Esophagus (tissue), 2 donors: Measurements from ENCODE around the gene MRAS. TPM values are rescaled to one million over a fixed set of nuclear protein-coding genes. Genes with fewer than 3 reads are reported as not detected.

Experiments
- H3K27ac ChIP-seq, 2 donors: one replicate each; pipeline ENCODE4 v1.5.1; 2013; ENCODE audit warnings: low read depth in 2 of 2, mild to moderate bottlenecking in 2 of 2, inconsistent platforms in 1 of 2, low read length in 1 of 2, moderate library complexity in 1 of 2
- H3K27me3 ChIP-seq, 2 donors: one replicate each; pipeline ENCODE4 v1.6.1; 2013; ENCODE audit warnings: low read length in 2 of 2, control low read depth in 1 of 2, mild to moderate bottlenecking in 1 of 2; ENCODE audit not compliant: insufficient read depth in 2 of 2, control insufficient read depth in 1 of 2
- H3K36me3 ChIP-seq, 2 donors: one replicate each; pipeline ENCODE4 v1.6.1; 2013; ENCODE audit warnings: low read length in 1 of 2; ENCODE audit not compliant: control insufficient read depth in 2 of 2, insufficient read depth in 2 of 2
- H3K4me1 ChIP-seq, 2 donors: one replicate each; pipeline ENCODE4 v1.6.1; 2013; ENCODE audit warnings: low read length in 1 of 2; ENCODE audit not compliant: control insufficient read depth in 2 of 2, insufficient read depth in 2 of 2
- H3K4me3 ChIP-seq, 2 donors: one replicate each; pipeline ENCODE4 v1.5.1; 2013; ENCODE audit warnings: low read length in 2 of 2, mild to moderate bottlenecking in 2 of 2, low read depth in 1 of 2, moderate library complexity in 1 of 2
- H3K9me3 ChIP-seq, 2 donors: one replicate each; pipeline ENCODE4 v1.6.1; 2013; ENCODE audit warnings: mild to moderate bottlenecking in 2 of 2, low read depth in 1 of 2, low read length in 1 of 2, moderate library complexity in 1 of 2; ENCODE audit not compliant: control insufficient read depth in 2 of 2, insufficient read depth in 1 of 2
- WGBS, 2 donors: extraction: QIAGEN DNeasy Blood & Tissue Kit; methylation state at CpG; one replicate each; pipeline ENCODE4 v1.1.7; 2013; 5-methylcytosine and 5-hydroxymethylcytosine counted together
- polyA plus RNA-seq, 2 donors: library from polyadenylated mRNA; stranded (reverse); fragments of 200-250 nt; gene quantifications; one replicate each; pipeline ENCODE4 v1.2.3, GENCODE V29; 2013
- donor health status: healthy with polysubstance abuse.
- donor health status: Bipolar disorder and iron deficiency.

The MRAS gene
- polyA plus RNA-seq, 2 donors = 1.2 to 2.4 TPM

DNA sequence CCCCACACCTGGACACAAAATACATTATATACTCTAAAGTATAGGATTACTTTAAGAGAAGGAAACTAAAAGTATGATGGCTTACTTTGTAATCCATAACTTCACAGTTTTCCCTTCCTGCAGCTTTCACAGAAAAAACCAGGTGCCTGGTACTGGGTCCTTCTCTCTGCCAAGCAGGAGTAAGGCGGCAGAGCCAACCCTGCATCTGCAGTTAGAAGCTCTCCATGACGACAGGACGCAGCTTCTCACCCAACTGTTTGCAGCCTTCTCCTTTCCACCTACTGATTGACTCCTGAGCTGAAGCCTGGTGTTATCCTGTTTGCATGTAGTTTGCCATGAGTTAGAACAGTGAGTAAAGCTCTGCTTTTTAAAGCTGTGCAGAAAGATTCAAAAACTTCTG, 6.7 kb downstream of the MRAS start:
- H3K4me3 ChIP-seq = no peak overlapping the region
- no peaks in the 10 kb centered on the region for H3K9me3 ChIP-seq
- H3K27me3 ChIP-seq = no peaks in the 10 kb centered on the region
- peaks cover 0 to 6% of the 10 kb centered on the region in 2 donors for H3K4me1 ChIP-seq
- no peak overlapping the region for H3K27ac ChIP-seq
- no peaks in the 10 kb centered on the region for H3K36me3 ChIP-seq
- 89 to 91% methylated on average over 3 of the region's 3 CpGs for WGBS, 2 donors

DNA sequence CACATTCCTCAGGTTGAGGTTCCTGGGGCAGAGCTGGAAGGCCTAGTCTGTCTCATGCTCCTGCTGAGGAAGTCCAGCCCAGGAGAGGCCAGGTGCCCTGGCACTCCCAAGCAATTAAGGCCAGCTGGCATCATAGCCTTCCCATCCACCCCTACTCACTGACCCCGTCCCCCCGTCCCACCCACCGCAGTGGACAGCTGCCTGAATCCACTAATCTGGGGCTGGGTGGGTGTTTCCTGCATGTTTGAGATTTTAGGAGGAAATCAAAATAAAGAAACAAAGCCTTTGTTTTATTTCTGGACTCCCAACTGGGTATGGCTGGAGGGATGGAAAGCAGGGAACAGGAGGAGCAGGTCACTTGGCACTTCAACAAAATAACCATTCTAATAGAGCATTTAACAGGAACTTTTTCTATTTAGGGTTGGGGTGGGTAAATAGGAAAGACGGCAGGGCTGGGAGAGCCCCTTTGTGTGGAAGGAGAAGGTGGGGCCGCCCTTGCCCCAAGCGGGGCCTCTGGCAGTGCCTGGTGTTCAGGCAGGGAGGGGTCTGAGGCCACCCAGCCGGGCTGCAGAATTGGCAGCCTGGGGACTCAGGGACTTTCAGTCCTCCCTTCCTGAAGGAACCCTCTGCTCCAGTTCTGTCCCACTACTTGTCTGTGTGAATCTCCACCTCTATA, 8.5 kb downstream of the MRAS start:
- H3K4me3 ChIP-seq = no peak overlapping the region
- 74 to 78% methylated on average over 7 of the region's 7 CpGs for WGBS, 2 donors
- no peaks in the 10 kb centered on the region for H3K27me3 ChIP-seq
- peaks cover 0 to 3% of the 10 kb centered on the region in 2 donors for H3K4me1 ChIP-seq
- H3K36me3 ChIP-seq = no peaks in the 10 kb centered on the region
- H3K9me3 ChIP-seq = no peaks in the 10 kb centered on the region
- H3K27ac ChIP-seq = no peak overlapping the region

DNA sequence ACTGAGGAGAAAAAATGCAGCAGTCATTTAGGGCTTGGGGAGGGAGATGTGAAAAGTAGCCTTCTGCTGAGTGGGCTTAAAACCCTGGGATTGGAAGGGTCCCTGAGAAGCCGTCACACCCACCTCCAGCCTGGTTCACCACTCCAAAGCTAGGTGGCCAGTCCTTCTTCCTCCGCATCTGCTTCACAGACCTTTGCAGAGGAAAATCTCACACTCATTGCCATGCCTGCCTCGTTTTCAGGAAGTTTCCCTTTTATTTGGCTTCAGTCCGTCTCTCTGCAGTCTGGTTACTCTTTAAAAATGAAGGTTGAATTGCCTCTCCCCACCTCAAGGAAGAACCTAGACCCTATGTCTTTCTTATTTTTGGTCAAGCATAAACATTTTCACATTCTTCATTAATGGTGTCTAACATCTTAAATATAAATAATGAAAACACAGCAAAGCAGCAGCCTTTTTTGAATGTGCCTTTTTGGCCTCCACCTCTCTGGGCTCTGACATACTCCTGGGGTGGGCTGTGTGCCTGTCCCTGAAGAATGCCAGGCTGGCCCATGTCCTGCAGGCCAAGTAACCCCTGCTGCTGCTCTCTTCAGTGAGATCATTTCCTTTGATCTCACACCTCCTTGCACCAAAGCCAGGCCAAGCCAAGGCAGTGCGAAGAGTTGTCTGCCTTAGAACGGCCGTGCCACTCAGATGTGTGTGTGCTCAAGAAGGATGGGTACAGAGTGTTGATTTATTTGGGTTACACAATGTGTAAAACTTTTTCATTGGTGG, 11.0 kb downstream of the MRAS start:
- peaks cover 2 to 3% of the 10 kb centered on the region in 2 donors for H3K4me1 ChIP-seq

DNA sequence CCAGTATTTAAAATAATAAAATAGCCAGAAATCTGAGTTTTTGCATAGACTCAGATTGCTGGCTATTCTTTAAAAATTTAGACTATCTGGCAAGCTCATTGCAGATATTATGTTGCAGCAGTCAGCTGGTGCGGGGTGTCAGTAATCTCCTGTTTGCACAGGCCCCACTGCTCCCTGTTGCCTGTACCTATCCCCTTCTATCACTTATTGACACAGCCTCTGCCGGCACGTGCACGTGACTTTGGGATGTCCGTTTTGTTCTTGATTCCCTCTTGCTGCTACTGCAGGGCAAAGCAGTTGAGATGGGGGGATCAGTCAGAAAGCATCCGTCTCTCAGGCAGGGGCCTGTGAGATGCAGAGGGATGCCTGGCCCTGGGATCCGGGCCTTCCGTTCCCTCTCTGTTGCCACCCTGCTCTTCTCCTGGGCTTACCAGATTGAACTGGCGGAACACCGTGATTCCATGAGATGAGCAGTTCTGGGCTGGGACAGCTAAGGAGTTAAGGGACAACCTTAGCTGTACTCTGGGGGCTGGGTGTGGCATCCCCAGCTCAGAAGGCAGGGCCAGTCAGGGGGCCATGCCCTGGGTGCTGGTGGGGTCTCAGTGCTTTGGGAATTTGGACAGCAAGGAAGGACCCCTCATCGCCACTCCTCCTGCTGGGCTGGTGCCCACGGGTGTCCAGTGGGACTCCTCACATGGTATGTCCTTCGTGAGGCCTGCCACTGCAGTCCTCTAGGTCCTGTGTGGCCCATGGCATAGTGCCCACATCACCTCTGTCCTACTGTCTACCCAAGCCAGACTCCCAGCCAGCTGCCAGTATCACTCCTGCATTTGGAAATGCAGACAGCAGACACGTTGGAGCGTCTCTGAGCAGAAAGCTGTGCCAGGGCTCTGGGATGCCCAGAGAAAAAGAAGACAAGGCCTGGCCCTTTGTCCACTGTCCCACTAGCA, 11.8 kb downstream of the MRAS start:
- WGBS, 2 donors = 88 to 91% methylated on average over 14 to 15 of the region's 15 CpGs
- Histone ChIP-seq H3K4me3 (no peak overlapping the region), H3K9me3 (no peaks in the 10 kb centered on the region), H3K36me3 (no peaks in the 10 kb centered on the region), H3K27me3 (no peaks in the 10 kb centered on the region), H3K4me1 (peaks cover 2 to 3% of the 10 kb centered on the region in 2 donors), H3K27ac (no peak overlapping the region)

More for the DNA sequence above, 11.0 kb downstream of the MRAS start:
- H3K36me3 ChIP-seq = no peaks in the 10 kb centered on the region
- H3K9me3 ChIP-seq = no peaks in the 10 kb centered on the region
- 75 to 76% methylated on average over 7 of the region's 7 CpGs for WGBS, 2 donors
- no peak overlapping the region for H3K4me3 ChIP-seq
- no peaks in the 10 kb centered on the region for H3K27me3 ChIP-seq
- H3K27ac ChIP-seq = no peak overlapping the region

DNA sequence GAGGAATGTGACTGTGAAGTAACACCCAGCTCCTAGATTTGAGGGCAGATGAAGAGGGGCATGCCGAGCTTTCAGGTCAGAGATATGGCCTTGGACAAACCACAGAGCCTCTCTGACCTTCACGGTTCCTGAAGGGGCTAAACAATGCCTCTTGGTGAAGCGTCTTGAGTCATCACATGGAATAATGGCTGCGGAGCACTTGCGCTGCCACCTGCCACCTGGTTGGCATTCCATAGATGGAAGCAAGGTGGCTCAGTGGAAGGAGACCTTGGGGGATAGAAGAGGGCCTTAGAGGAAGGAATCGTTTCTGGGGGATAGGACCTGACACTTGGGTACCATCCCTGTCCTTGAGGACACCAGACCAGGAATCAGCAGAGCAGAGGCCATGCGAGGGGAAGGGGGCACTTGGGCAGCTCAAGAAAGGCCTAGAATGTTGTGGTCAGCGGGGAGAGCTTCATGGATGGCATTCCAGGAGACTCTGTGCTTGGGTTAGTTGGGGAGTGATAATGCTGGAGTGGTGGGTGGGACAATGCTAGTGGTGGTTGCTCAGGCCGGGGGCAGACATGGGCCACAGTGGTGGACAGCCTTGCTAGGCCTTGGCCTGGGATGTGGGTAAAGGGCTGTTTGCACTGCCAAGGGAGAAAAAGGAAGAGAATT, 12.6 kb downstream of the MRAS start:
- Histone ChIP-seq H3K9me3 (no peaks in the 10 kb centered on the region), H3K4me3 (no peak overlapping the region)
- 91 to 92% methylated on average over 9 of the region's 9 CpGs for WGBS, 2 donors

DNA sequence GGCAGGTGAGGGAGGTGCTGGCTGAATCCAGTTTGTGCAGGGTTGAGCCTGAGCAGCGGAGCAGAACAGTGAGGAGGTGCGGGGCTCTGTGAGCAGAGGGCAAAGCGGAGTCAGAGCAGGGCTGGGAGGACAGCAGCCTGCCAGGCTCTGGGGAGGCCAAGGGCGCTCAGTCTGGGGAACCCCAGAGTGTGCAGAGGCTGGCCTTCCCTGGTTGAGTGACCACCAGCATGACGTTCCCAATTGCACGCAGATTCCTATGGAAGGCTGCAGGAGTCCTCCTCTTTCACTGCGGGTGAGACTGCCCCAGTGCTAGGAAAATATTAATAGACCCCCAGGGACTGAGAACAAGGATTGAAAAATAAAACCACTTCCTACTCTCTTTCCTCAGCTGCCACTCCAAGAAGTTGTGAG, 13.2 kb downstream of the MRAS start:
- Histone ChIP-seq H3K36me3 (no peaks in the 10 kb centered on the region), H3K27ac (no peak overlapping the region), H3K27me3 (no peaks in the 10 kb centered on the region), H3K9me3 (no peaks in the 10 kb centered on the region), H3K4me3 (no peak overlapping the region), H3K4me1 (peaks cover 2 to 3% of the 10 kb centered on the region in 2 donors)
- 90 to 92% methylated on average over 7 of the region's 7 CpGs for WGBS, 2 donors

More for the DNA sequence above, 12.6 kb downstream of the MRAS start:
- Histone ChIP-seq H3K27ac (no peak overlapping the region), H3K27me3 (no peaks in the 10 kb centered on the region), H3K36me3 (no peaks in the 10 kb centered on the region), H3K4me1 (peaks cover 2 to 3% of the 10 kb centered on the region in 2 donors)

DNA sequence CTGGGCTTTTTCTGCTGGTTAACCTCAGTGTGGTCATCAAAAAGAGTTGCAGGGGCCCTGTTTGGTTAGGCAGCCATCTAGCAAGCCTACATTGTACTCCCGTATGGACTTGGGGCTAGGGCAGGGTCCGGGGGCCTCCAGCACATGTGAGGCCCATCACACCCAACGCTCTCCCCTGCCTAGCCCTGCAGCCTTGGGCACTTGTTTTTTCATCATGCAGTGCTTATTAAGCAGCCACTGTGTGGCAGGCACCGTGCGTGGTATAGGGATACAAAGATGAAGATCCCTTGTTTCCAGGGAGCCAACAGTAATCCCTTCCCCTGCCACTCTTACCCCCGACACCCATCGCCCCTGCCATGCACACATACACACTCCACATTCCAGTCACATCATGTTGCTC, 14.2 kb downstream of the MRAS start:
- Histone ChIP-seq H3K4me1 (peaks cover 2 to 3% of the 10 kb centered on the region in 2 donors), H3K27ac (no peak overlapping the region), H3K36me3 (no peaks in the 10 kb centered on the region), H3K4me3 (no peak overlapping the region), H3K27me3 (no peaks in the 10 kb centered on the region), H3K9me3 (no peaks in the 10 kb centered on the region)
- WGBS, 2 donors = 91 to 94% methylated on average over 7 of the region's 7 CpGs

DNA sequence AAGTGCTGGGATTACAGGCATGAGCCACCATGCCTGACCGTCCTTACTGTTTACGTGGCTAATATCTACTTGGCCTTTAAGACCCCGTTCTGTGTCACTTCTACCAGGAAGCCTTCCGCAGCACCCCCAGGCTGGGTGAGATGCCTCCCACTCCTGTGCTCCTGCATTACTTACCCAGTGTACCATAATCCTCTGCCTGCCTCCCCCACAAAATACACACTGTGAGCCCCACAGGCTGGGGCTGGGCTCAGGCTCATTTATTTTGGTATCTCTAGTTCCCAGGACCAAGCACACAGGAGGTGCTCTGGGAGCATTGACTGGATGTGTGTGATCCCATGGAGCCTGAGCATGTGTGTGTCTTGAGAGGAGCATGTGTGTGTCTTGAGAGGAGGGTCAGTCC, 14.9 kb downstream of the MRAS start:
- Histone ChIP-seq H3K9me3 (no peaks in the 10 kb centered on the region), H3K27ac (no peak overlapping the region), H3K36me3 (no peaks in the 10 kb centered on the region), H3K4me3 (no peak overlapping the region), H3K4me1 (peaks cover 2 to 3% of the 10 kb centered on the region in 2 donors), H3K27me3 (no peaks in the 10 kb centered on the region)
- WGBS, 2 donors = 93 to 98% methylated on average over 4 of the region's 4 CpGs
